Measurements from ENCODE around the gene CDC42EP2. TPM values are rescaled to one million over a fixed set of nuclear protein-coding genes. Genes with fewer than 3 reads are reported as not detected.

CDC42EP2 gene
- total and polyA plus RNA-seq, 2 of the 13 experiments (the other 11 are each of a cell fraction or from before 2014, with no cell fraction given) = 2.3 to 7.1 TPM

DNA sequence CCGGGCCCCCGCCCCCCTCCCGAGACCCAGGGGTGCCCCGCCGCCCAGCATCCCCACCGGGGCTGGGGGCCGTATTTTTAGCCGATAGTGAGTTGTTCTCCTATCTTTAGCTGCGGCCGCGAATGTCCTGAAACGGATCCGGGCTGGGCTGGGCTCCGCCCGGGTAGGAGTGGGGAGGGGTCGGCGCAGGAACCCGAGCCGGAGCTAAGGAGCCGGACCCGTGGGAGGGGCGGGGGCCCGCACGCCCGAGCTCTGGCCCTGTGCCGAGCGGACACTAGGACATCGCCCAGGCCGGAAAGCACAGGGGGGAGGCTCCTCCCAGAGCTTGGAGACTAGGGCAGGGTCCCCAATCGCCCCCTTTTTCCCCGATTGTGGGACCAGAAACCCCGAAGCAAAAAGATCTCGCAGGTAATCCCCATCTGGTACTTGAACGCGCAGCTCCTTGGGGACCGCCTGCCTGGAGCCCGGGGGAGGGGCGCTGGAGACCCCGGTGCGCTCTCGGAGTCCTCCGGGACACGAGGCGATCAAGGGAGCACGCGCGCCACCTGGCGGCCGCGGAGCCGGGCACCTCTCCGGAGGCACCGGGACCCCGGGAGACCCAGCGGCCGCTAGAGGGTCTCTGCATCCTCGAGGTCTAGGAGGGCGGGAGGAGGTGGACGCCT lies 669 bp downstream of the CDC42EP2 start (continued):
- TF ChIP-seq, protein P1, sequence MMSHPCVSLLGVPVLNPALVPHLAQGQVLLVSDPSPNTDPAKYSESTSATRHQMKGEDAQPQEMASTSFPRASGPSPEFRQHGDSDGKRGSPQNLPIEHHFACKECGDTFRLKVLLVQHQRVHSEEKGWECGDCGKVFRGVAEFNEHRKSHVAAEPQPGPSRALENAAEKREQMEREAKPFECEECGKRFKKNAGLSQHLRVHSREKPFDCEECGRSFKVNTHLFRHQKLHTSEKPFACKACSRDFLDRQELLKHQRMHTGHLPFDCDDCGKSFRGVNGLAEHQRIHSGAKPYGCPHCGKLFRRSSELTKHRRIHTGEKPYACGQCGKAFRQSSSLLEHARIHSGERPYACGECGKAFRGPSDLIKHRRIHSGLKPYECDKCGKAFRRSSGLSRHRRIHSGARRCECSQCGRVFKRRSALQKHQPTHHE (CRISPR knock-in tag; IDR thresholded peaks at IDR 0.05; ENCODE audit: borderline replicate concordance) = no peak
- TF ChIP-seq ZNF232 (CRISPR knock-in tag; IDR thresholded peaks at IDR 0.05; ENCODE audit: borderline replicate concordance) (no peak), THAP8 (CRISPR knock-in tag; IDR thresholded peaks at IDR 0.05; ENCODE audit: borderline replicate concordance) (peak; percentile 70; the same call in 1 of the 2 replicates), RXRA (CRISPR knock-in tag; IDR thresholded peaks at IDR 0.05) (no peak; the same call in 1 of the 2 replicates), ZNF761 (CRISPR knock-in tag; conservative IDR thresholded peaks at IDR 0.05) (no peak), ZNF367 (CRISPR knock-in tag; IDR thresholded peaks at IDR 0.05; ENCODE audit: borderline replicate concordance) (no peak), MEIS2 (CRISPR knock-in tag; IDR thresholded peaks at IDR 0.05) (no peak), PLSCR1 (CRISPR knock-in tag; IDR thresholded peaks at IDR 0.05; ENCODE audit: borderline replicate concordance) (no peak), ARID2 (CRISPR knock-in tag; IDR thresholded peaks at IDR 0.05; ENCODE audit: borderline replicate concordance) (no peak), TP53 (CRISPR knock-in tag; conservative IDR thresholded peaks at IDR 0.05) (no peak), ETV5 (CRISPR knock-in tag; IDR thresholded peaks at IDR 0.05; ENCODE audit: borderline replicate concordance) (peak; percentile 34; the same call in 1 of the 2 replicates), ASH2L (IDR thresholded peaks at IDR 0.05; ENCODE audit: insufficient read length, low read depth, low read length) (peak; percentile 54), NCOA1 (CRISPR knock-in tag; IDR thresholded peaks at IDR 0.05) (peak; percentile 93), ZSCAN29 (CRISPR knock-in tag; conservative IDR thresholded peaks at IDR 0.05) (0 out of 2 replicates have a peak, but pooled peaks have one; percentile 31), ZNF737 (CRISPR knock-in tag; IDR thresholded peaks at IDR 0.05; ENCODE audit: borderline replicate concordance) (no peak)
- TF ChIP-seq, protein P2, sequence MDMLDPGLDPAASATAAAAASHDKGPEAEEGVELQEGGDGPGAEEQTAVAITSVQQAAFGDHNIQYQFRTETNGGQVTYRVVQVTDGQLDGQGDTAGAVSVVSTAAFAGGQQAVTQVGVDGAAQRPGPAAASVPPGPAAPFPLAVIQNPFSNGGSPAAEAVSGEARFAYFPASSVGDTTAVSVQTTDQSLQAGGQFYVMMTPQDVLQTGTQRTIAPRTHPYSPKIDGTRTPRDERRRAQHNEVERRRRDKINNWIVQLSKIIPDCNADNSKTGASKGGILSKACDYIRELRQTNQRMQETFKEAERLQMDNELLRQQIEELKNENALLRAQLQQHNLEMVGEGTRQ (IDR thresholded peaks at IDR 0.05; ENCODE audit: low read depth, low read length) = no peak
- TF ChIP-seq, protein P2 (CRISPR knock-in tag; IDR thresholded peaks at IDR 0.05; ENCODE audit: borderline replicate concordance) = no peak
- TF ChIP-seq, protein P3, sequence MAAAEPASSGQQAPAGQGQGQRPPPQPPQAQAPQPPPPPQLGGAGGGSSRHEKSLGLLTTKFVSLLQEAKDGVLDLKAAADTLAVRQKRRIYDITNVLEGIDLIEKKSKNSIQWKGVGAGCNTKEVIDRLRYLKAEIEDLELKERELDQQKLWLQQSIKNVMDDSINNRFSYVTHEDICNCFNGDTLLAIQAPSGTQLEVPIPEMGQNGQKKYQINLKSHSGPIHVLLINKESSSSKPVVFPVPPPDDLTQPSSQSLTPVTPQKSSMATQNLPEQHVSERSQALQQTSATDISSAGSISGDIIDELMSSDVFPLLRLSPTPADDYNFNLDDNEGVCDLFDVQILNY (CRISPR knock-in tag; conservative IDR thresholded peaks at IDR 0.05) = no peak
- TF ChIP-seq, protein P4, sequence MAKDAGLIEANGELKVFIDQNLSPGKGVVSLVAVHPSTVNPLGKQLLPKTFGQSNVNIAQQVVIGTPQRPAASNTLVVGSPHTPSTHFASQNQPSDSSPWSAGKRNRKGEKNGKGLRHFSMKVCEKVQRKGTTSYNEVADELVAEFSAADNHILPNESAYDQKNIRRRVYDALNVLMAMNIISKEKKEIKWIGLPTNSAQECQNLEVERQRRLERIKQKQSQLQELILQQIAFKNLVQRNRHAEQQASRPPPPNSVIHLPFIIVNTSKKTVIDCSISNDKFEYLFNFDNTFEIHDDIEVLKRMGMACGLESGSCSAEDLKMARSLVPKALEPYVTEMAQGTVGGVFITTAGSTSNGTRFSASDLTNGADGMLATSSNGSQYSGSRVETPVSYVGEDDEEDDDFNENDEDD (CRISPR knock-in tag; IDR thresholded peaks at IDR 0.05; ENCODE audit: borderline replicate concordance) = peak; percentile 52; the same call in 1 of the 2 replicates
- TF ChIP-seq, protein P5, sequence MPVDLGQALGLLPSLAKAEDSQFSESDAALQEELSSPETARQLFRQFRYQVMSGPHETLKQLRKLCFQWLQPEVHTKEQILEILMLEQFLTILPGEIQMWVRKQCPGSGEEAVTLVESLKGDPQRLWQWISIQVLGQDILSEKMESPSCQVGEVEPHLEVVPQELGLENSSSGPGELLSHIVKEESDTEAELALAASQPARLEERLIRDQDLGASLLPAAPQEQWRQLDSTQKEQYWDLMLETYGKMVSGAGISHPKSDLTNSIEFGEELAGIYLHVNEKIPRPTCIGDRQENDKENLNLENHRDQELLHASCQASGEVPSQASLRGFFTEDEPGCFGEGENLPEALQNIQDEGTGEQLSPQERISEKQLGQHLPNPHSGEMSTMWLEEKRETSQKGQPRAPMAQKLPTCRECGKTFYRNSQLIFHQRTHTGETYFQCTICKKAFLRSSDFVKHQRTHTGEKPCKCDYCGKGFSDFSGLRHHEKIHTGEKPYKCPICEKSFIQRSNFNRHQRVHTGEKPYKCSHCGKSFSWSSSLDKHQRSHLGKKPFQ (CRISPR knock-in tag; IDR thresholded peaks at IDR 0.05; ENCODE audit: insufficient replicate concordance) = no peak
